ENCODE measurements around the gene FBXO5.

- TF ChIP-seq CREB1 (IDR thresholded peaks at IDR 0.05; ENCODE audit: low read depth): no peak
- TF ChIP-seq, protein P1, sequence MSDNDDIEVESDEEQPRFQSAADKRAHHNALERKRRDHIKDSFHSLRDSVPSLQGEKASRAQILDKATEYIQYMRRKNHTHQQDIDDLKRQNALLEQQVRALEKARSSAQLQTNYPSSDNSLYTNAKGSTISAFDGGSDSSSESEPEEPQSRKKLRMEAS (IDR thresholded peaks at IDR 0.05): no peak
These were observed 35.5 kb upstream of the FBXO5 start for GRCh38 chr6:153018355-153018754.

Data from Ishikawa (cell line).